ENCODE data around the gene TXNDC8.

DNA sequence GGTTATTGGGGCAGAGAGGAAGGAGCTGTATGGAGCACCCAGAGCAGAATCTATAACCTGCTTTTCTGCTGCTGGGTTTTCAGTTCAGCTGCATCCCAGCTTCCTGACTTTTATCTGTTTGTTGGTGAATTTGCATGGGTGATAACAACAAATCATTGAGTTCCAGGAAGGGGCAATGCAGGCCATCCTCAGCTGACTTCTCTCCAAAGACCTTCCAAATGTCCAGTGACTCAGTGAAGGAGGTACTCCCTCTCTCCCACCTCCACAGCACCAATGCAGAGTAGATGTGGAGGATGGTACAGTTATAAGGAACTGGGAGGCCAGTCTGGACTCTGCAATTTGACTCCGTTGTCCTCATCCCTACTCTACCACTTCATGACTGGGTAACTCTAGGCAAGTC lies 79.7 kb downstream of the TXNDC8 start:
- TF ChIP-seq EP300 (IDR thresholded peaks at IDR 0.05) (no peak), POLR2AphosphoS5 (IDR thresholded peaks at IDR 0.05) (no peak)
- TF ChIP-seq, protein P1, sequence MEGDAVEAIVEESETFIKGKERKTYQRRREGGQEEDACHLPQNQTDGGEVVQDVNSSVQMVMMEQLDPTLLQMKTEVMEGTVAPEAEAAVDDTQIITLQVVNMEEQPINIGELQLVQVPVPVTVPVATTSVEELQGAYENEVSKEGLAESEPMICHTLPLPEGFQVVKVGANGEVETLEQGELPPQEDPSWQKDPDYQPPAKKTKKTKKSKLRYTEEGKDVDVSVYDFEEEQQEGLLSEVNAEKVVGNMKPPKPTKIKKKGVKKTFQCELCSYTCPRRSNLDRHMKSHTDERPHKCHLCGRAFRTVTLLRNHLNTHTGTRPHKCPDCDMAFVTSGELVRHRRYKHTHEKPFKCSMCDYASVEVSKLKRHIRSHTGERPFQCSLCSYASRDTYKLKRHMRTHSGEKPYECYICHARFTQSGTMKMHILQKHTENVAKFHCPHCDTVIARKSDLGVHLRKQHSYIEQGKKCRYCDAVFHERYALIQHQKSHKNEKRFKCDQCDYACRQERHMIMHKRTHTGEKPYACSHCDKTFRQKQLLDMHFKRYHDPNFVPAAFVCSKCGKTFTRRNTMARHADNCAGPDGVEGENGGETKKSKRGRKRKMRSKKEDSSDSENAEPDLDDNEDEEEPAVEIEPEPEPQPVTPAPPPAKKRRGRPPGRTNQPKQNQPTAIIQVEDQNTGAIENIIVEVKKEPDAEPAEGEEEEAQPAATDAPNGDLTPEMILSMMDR (IDR thresholded peaks at IDR 0.05) = no peak

Measured in stomach (tissue), 4 donors.